HL-60/S4 (cell line): ENCODE results near the gene KRTAP23-1.

Experiments used
- in situ Hi-C: fragments of 300-500 bp; cut with MboI; formaldehyde crosslinking; loops from 2 replicates; pipeline ENCODE4 v1.14.3; 2022; ENCODE audit warnings: low sequenced_read_pairs

Gene KRTAP23-1

GRCh38 chr21:30348506-30348905 is at the start of gene KRTAP23-1:
TSS of gene KRTAP23-1 (minus strand) at chr21:30348606. CDS start at chr21:30348606, 0 bp downstream.
- in situ Hi-C loops: no loop called here

GRCh38 chr21:30395731-30396130 is 47.3 kb upstream of the KRTAP23-1 start, which contains the start of gene KRTAP13-1:
TSS of gene KRTAP13-1 (plus strand) at chr21:30396031. CDS start at chr21:30396087, 56 bp downstream.
- in situ Hi-C loops: no loop called here

- in situ Hi-C loops: no loop called here
These were observed 43.2 kb upstream of the KRTAP23-1 start for GRCh38 chr21:30391492-30392025.

- in situ Hi-C loops: no loop called here
These were observed 33.8 kb upstream of the KRTAP23-1 start for GRCh38 chr21:30382201-30382600.

- in situ Hi-C loops: no loop called here
These were observed 23.8 kb upstream of the KRTAP23-1 start, which contains the start of gene KRTAP13-2 for GRCh38 chr21:30372139-30372770. TSS of gene KRTAP13-2 (minus strand) at chr21:30372271. CDS start at chr21:30372213, 58 bp downstream.

GRCh38 chr21:30355906-30356305 is 7.5 kb upstream of the KRTAP23-1 start:
- in situ Hi-C loops: no loop called here

GRCh38 chr21:30354308-30355005 is 6.1 kb upstream of the KRTAP23-1 start:
- in situ Hi-C loops: no loop called here

GRCh38 chr21:30351534-30351933 is 3.1 kb upstream of the KRTAP23-1 start:
- in situ Hi-C loops: no loop called here

- in situ Hi-C loops: no loop called here
These were observed 1.2 kb upstream of the KRTAP23-1 start for GRCh38 chr21:30349572-30349971.

GRCh38 chr21:30345014-30345413 is 3.4 kb downstream of the KRTAP23-1 start:
- in situ Hi-C loops: no loop called here

- in situ Hi-C loops: no loop called here
These were observed 7.5 kb downstream of the KRTAP23-1 start for GRCh38 chr21:30340714-30341573.

GRCh38 chr21:30338717-30339116 is 9.7 kb downstream of the KRTAP23-1 start:
- in situ Hi-C loops: no loop called here

GRCh38 chr21:30337772-30338171 is 10.6 kb downstream of the KRTAP23-1 start:
- in situ Hi-C loops: no loop called here

GRCh38 chr21:30337276-30337744 is 11.1 kb downstream of the KRTAP23-1 start, which contains the start of gene KRTAP27-1:
TSS of gene KRTAP27-1 (minus strand) at chr21:30337694. CDS start at chr21:30337668, 26 bp downstream.
- in situ Hi-C loops: no loop called here

GRCh38 chr21:30336596-30336995 is 11.8 kb downstream of the KRTAP23-1 start:
- in situ Hi-C loops: no loop called here

- in situ Hi-C loops: no loop called here
These were observed 14.7 kb downstream of the KRTAP23-1 start for GRCh38 chr21:30333736-30334135.

GRCh38 chr21:30332681-30333080 is 15.7 kb downstream of the KRTAP23-1 start:
- in situ Hi-C loops: no loop called here

- in situ Hi-C loops: no loop called here
These were observed 19.1 kb downstream of the KRTAP23-1 start for GRCh38 chr21:30329203-30329875.

- in situ Hi-C loops: no loop called here
These were observed 22.0 kb downstream of the KRTAP23-1 start for GRCh38 chr21:30326390-30326789.

GRCh38 chr21:30320215-30320614 is 28.2 kb downstream of the KRTAP23-1 start, which contains the start of gene KRTAP26-1:
TSS of gene KRTAP26-1 (minus strand) at chr21:30320315. CDS start at chr21:30320035, 280 bp downstream.
- in situ Hi-C loops: no loop called here
